Stimulated activated CD4-positive, alpha-beta T cell treated with anti-CD3 and anti-CD28 coated beads, Interleukin-12 subunit alpha, Interleukin-12 subunit beta, amount 100 ng/mL, for 24 hours (primary cell): ENCODE measurements around the gene BNIP5.
"Not testable (repeated sequence)": the region's sequence is repeated elsewhere in the genome, so short reads cannot be mapped to it uniquely, and the experiment has no call there.

Experiments used
- DNase-seq, 2 experiments: peaks; one replicate each; pipeline ENCODE4 v3.0.0-alpha.2; 2020; ENCODE audit warnings: low read depth in 2 of 2

Gene BNIP5

DNA sequence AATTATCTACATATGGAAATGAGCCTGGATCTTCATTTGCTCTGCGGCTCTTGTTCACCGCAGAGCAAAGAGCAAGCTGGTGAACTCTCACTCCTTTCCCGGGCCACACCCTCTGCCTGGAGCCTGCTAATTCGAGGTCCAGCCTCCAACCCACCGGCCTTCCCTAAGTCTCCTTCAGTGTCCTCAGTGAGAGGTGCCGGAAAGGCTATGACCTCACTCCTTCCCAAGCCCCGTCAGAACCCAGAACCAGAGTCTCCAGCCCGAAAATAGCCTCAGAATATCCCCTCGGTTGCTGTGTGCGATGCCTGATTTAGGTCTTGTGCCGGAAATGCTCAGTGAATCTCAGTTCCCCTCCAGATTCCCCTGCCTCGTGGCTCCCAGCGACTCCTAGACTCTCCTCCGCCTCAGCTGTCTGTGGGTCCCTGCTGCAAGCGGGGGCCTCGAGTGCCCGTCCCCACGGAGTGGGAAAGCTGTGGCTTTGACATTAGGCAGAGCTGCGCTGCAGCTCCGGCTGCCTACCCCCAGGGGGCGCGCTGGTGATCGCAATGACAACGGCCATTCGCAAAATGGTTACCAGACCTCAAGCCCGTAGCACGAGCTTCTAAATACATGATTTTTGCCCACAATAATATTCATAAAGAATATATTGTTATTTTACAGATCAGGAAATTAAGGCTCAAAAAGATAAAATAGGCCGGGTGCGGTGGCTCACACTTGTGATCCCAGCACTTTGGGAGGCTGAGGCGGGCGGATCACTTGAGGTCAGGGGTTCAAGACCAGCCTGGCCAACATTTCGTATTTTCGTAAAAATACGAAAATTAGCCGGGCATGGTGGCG, 4.1 kb upstream of the BNIP5 start:
- peak; percentile 44 to 65 for DNase-seq

DNA sequence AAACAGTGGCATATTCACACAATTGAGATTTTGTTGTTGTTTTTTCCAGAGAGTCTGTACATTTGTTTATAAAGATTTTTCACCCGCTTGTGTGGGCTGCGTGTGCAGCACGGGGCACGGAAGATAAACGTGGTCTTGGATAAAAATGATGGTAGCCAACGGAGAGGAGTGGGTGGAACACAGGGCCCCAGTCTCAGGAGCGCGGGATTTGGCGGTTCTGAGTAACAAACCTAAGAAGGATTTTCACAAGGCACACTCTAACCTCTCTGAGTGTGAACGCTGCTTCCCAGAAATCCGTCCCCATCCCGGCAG, 3.6 kb upstream of the BNIP5 start:
- DNase-seq, result no peak

DNA sequence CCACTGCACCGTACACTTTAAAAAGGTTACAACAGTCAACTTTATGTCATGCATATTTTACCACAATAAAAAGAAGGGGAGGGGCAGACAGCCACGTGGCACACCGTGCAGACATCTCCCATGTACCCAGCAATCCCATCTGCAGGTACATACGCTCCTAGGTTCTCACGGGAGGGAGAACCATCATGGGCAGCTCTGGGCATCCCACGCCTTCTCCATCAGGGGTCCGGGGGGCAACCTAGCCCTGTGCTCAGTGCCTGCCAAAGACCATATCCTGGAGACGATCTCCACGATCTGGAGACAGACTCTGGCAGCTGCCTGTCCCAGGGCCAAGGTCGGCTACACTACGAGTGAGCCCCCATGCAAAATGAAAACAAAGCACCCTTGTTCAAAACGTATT, 2.5 kb upstream of the BNIP5 start:
- DNase-seq, result no peak

- not testable (repeated sequence) for DNase-seq
Measured at GRCh38 chr6:36338223-36338622, 1.5 kb upstream of the BNIP5 start.

DNA sequence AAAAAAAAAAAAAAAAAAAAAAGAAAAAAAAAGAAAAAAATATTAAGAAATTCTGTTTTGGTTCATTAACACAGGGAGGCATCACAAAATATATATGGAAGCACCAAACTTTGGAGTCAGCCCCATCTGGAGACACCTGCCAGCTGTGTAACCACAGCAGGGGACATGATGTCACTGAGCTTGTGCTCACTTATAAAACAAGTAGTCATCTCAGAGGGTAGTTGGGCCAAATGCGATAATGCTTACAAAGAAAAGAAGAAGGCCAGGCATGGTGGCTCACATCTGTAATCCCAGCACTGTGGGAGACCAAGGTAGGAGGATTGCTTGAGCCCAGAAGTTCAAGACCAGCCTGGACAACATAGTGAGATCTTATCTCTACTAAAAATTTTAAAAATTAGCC, 1.1 kb upstream of the BNIP5 start:
- DNase-seq, result no peak

GRCh38 chr6:36336208-36336710, 429 bp downstream of the BNIP5 start:
- no peak for DNase-seq

- DNase-seq, result no peak
Measured at GRCh38 chr6:36335465-36336207, 1.1 kb downstream of the BNIP5 start.

- no peak for DNase-seq
Measured at GRCh38 chr6:36334832-36335459, 1.7 kb downstream of the BNIP5 start.

DNA sequence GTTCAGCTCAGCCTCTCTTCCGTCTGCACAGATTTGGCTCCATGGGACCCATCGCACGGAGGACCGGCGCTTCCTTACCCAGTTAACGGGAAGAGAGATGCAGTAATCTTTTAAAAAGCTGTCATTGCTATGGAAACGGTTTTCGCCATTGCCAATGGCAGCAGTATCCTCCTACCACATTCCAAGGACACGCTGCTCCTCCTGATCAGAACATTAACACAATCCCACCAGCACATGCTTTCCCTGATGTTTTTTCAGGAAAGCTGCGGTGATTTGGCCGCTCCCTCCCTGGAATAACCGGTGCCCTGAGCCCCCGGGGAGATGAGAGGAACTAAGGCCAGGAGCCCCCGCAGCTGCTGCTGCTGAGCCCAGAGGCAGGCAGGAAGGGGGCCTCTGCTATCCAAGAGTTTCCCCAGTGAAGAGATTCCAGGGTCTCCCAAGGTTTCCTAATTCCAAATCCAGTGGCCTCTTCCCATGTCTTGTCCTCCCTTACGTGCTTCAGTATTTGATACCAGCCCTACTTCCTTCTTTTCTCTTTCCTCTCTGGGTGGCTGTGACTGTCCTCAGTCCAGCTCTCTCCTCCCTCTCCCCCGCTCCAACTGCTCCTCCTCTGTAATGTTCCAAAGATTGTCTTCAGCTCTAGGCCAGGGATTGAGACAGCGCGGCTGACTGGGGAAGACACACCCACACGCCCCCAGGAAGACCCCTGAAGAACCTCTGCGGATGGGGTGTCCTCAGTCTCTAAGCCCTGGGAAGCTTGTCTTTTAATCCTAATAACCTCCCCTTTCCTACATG, 2.6 kb downstream of the BNIP5 start:
- DNase-seq, result no peak

- DNase-seq, result no peak
Measured at GRCh38 chr6:36333171-36333895, 3.4 kb downstream of the BNIP5 start.

DNA sequence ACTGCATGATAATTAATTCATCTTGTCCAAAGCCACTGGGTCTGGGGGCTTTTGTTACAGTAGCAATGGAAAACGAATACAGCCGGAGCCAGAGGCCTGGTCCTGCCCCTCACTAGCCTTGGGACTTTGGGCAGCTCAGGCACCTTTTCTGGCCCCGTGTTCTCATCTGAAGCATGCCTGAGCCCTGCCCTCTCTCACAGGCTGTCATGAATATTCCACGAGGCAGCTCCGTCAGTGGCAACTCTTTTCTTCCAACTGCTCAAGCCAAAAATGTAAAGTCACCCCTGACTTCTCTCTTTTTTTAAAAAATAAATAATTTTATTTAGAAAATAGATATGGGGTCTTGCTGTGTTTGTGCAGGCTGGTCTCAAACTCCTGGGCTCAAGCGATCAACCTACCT, 5.3 kb downstream of the BNIP5 start:
- DNase-seq, result no peak

GRCh38 chr6:36330366-36330765, 6.3 kb downstream of the BNIP5 start:
- DNase-seq, result no peak

DNA sequence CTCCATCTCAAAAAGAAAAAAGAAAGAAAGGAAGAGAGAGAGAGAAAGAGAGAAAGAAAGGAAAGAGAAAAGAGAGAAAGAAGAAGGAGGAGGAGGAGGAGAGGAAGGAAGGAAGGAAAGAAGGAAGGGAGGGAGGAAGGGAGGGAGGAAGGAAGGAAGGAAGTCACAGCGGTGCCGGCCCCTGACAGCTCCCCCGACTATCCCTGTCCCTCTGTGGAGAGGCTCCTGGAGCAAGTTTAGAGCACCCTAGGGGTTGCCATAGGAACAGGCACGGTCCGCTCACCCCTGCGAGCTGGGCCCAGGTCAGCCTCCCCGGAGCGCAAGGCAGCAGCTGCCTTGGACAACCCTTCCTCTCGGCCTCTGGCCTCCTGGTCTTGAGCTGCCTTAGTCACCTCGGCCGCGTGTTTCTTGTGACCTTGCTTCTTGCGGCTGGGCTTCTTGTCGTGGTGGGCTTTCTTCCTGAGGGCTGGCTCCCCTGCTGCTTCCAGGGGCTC, 6.8 kb downstream of the BNIP5 start:
- no peak for DNase-seq

DNA sequence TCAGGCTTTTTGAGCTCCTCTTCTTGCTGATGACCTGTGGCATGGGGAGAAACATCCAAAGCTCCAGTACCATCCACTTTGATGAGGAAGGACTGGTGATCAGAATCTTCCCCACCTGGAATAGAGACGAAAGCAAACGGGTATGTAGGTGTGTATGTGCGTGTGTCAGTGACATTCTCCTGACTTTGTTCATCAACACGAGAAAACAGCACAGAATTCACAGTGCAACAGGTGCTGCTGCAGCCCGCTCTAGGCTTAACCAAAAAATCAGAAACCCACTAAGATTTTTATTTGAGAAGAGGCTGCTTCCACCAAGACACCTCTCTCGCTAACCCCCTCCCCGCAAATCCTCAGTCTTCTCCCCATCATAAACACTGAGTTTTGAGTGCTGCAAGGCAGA, 8.1 kb downstream of the BNIP5 start:
- DNase-seq, result no peak

- no peak for DNase-seq
Measured at GRCh38 chr6:36327919-36328236, 8.8 kb downstream of the BNIP5 start.

GRCh38 chr6:36327226-36327918, 9.3 kb downstream of the BNIP5 start:
- no peak for DNase-seq

DNA sequence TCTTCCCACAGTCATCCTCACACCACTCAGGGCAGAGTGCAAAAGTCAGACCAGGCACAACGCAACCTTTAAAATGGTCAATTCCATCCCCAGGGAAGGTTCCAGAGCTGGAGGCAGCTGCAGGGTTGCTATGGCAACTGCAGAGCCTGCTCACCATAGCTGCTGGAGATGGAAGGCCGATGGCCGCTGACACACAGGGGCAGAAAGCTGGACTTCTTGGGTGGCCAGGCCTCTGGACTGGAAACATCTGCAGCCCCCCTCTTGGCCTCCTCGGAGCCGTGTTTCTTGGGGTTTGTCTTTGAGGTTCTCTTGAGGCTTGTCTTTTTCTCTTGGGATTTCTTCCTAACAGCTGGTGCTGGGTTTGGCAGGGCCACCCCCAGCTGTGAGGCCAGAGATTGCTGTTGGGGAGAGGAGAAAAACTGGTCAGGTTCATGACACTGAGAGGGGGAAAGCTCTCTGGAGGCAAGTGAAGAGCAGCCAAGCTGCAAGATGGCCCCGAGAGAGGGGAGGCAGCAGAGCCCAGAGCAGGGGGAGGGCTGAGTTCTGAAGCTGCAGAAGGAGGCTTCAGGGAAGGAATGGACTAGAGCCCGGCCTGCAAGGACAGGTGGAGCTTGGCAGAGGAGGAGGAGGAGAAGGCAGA, 10.2 kb downstream of the BNIP5 start:
- no peak for DNase-seq

DNA sequence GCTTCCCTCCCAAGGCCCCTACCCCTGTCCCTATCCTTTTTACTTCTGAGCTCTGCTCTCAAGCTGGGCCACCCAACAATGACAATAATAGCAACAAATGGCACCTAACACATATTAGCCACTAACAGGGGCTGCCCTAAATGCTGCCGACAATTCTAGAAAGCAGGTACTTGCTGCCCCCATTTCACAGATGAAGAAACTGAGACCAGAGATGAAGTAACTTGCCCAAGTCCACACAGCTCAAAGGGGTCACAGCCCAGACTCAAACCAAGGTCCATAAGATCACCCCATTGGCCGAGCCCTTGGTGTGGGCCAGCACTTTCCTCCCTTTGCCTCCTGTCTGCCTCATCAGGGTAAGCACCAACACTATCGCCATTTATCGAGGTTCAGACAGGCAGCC, 12.0 kb downstream of the BNIP5 start:
- no peak for DNase-seq

DNA sequence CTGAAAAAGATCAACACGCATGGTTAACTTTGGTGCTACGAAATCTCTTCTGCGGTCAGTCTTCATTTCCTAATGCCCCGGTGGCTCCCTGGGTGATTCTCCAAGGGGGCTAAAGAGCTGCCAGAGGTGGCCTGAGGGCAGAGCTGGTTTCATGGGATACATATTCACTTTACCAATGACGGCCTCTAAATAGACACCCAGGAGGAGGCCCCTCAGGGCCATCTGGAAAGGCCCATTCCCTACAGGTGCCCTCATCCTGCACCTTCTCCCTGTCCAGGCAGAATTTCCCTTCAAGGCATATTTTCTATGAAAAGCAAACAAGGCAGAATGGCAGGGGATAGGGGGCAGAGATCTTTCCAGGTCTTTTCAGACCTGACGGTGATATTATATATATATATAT, 12.5 kb downstream of the BNIP5 start:
- DNase-seq, result no peak

DNA sequence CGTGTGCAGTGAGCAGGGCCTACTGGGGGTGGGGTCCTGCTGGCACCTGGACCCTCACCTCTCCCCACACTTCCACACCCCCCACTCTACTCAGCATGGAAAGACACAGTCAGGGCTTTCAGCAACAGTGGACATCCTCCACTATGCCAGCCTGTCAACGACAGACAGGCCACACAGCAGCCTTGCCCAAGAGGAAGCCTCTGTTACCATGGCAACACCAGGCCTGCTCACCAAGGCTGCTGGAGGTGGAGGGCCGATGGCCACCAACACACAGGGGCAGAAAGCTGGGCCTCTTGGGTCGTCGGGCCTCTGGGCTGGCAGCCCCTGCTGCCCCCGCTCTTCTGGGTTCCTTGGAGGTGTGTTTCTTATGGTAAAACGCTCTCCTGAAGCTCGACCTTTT, 13.6 kb downstream of the BNIP5 start:
- DNase-seq, result no peak
